IMR-90 (cell line): ENCODE results near the gene PTPRN2.

Source experiments
- CHD1 ChIP-seq: IDR thresholded peaks from 2 replicates; pipeline ENCODE4 v1.6.1; 2012; ENCODE audit warnings: low read depth, low read length, improper control_type of control experiment
- MAZ ChIP-seq: IDR thresholded peaks from 2 replicates; pipeline ENCODE4 v1.6.1; 2012; ENCODE audit warnings: low read depth, mild to moderate bottlenecking, low read length, improper control_type of control experiment, moderate library complexity, borderline replicate concordance
- MXI1 ChIP-seq: IDR thresholded peaks from 2 replicates; pipeline ENCODE4 v1.6.1; 2012; ENCODE audit warnings: low read depth, mild to moderate bottlenecking, low read length, moderate library complexity, borderline replicate concordance
- NFE2L2 ChIP-seq: fragments of 150-350 bp; IDR thresholded peaks from 2 replicates; pipeline ENCODE4 v1.6.1; 2016; ENCODE audit warnings: low read depth, mild to moderate bottlenecking, low read length
- POLR2A ChIP-seq: IDR thresholded peaks from 2 replicates; pipeline ENCODE4 v1.6.1; 2012; ENCODE audit warnings: mild to moderate bottlenecking, low read depth, low read length
- RAD21 ChIP-seq: IDR thresholded peaks from 2 replicates; pipeline ENCODE4 v1.6.1; 2012; ENCODE audit warnings: low read length, improper control_type of control experiment
- RFX5 ChIP-seq: IDR thresholded peaks from 2 replicates; pipeline ENCODE4 v1.8.0; 2012; ENCODE audit warnings: low read depth, mild to moderate bottlenecking, low read length, moderate library complexity
- TF ChIP-seq, protein P1 (sequence below): conservative IDR thresholded peaks from 2 replicates; pipeline ENCODE4 v1.5.1; 2012; ENCODE audit warnings: mild to moderate bottlenecking, low read depth, low read length, improper control_type of control experiment
- TF ChIP-seq, protein P2 (sequence below): fragments of 150-350 bp; IDR thresholded peaks from 2 replicates; pipeline ENCODE4 v1.6.1; 2017; ENCODE audit warnings: mild to moderate bottlenecking, antibody characterized with exemption, low read length, low read depth

GRCh38 chr7:157952050-157952667, 635.5 kb downstream of the PTPRN2 start:
- TF ChIP-seq, protein P1, sequence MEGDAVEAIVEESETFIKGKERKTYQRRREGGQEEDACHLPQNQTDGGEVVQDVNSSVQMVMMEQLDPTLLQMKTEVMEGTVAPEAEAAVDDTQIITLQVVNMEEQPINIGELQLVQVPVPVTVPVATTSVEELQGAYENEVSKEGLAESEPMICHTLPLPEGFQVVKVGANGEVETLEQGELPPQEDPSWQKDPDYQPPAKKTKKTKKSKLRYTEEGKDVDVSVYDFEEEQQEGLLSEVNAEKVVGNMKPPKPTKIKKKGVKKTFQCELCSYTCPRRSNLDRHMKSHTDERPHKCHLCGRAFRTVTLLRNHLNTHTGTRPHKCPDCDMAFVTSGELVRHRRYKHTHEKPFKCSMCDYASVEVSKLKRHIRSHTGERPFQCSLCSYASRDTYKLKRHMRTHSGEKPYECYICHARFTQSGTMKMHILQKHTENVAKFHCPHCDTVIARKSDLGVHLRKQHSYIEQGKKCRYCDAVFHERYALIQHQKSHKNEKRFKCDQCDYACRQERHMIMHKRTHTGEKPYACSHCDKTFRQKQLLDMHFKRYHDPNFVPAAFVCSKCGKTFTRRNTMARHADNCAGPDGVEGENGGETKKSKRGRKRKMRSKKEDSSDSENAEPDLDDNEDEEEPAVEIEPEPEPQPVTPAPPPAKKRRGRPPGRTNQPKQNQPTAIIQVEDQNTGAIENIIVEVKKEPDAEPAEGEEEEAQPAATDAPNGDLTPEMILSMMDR, result no peak
- no peak for TF ChIP-seq RAD21
- no peak for TF ChIP-seq MXI1
- TF ChIP-seq, protein P2, sequence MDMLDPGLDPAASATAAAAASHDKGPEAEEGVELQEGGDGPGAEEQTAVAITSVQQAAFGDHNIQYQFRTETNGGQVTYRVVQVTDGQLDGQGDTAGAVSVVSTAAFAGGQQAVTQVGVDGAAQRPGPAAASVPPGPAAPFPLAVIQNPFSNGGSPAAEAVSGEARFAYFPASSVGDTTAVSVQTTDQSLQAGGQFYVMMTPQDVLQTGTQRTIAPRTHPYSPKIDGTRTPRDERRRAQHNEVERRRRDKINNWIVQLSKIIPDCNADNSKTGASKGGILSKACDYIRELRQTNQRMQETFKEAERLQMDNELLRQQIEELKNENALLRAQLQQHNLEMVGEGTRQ, result no peak
- TF ChIP-seq RFX5, result no peak
- TF ChIP-seq POLR2A, result no peak
- TF ChIP-seq CHD1, result no peak
- no peak for TF ChIP-seq MAZ
- TF ChIP-seq NFE2L2, result no peak
